Uterus (tissue), 4 donors: ENCODE measurements around the gene ACTR6. TPM values are rescaled to one million over a fixed set of nuclear protein-coding genes. Genes with fewer than 3 reads are reported as not detected.
A peak's percentile ranks its signal among the peaks of the same experiment; 100 is the strongest.

ENCODE experiments used
- DNase-seq, 2 donors: peaks; one replicate each; pipeline ENCODE4 v3.0.0-alpha.2; 2019 to 2020
- H3K27ac ChIP-seq, 2 donors: fragments of 200-600 bp; sonication (generic); 1 replicate in 1 of 2; 2 replicates in 1 of 2; pipeline ENCODE4 v1.5.1; 2016 to 2018
- H3K27me3 ChIP-seq, 2 donors: fragments of 200-600 bp; sonication (generic); one replicate each; pipeline ENCODE4 v1.5.1; 2018 to 2019; ENCODE audit warnings: control low read depth in 1 of 2
- H3K36me3 ChIP-seq, 2 donors: fragments of 200-600 bp; sonication (generic); one replicate each; pipeline ENCODE4 v1.5.1; 2019; ENCODE audit warnings: control low read depth in 1 of 2
- H3K4me1 ChIP-seq, 2 donors: fragments of 200-600 bp; sonication (generic); one replicate each; pipeline ENCODE4 v1.5.1; 2018 to 2019; ENCODE audit warnings: control low read depth in 1 of 2
- H3K4me3 ChIP-seq, 2 donors: fragments of 200-600 bp; sonication (generic); 1 replicate in 1 of 2; 2 replicates in 1 of 2; pipeline ENCODE4 v1.5.1; 2018 to 2019; ENCODE audit warnings: mild to moderate bottlenecking in 1 of 2
- H3K9me3 ChIP-seq, 2 donors: fragments of 200-600 bp; sonication (generic); one replicate each; pipeline ENCODE4 v1.5.1; 2019; ENCODE audit warnings: control low read depth in 1 of 2
- CTCF ChIP-seq, 4 experiments: fragments of 200-600 bp in 2 of 4; fragments of 450-650 bp in 2 of 4; sonication (generic) in 2 of 4; IDR thresholded peaks; one replicate each; pipeline ENCODE4 v1.5.1; 2016 to 2019; ENCODE audit warnings: antibody characterized with exemption in 4 of 4, mild to moderate bottlenecking in 2 of 4, moderate library complexity in 1 of 4
- POLR2A ChIP-seq, 2 donors: fragments of 450-650 bp; IDR thresholded peaks; one replicate each; pipeline ENCODE4 v1.6.1; 2016; ENCODE audit warnings: antibody characterized with exemption in 2 of 2, mild to moderate bottlenecking in 1 of 2, moderate library complexity in 1 of 2
- intact Hi-C: fragments of 100-400 bp; cut with DNase I; formaldehyde crosslinking; loops from one replicate; pipeline ENCODE4 v1.15.1; 2023; ENCODE audit warnings: low total_unique reads
- total RNA-seq, 4 donors: library from RNA; depleted of rRNA in 3 of 4; stranded (reverse); fragments of >200 nt in 3 of 4; gene quantifications; one replicate each; pipeline versions ENCODE4 v1.1.0 to v1.2.4, GENCODE V29; 2014 to 2023
- donor health status: DM: yes; HTN: yes; CAD: no.

ACTR6 gene
- total RNA-seq, 4 donors from 2014 or later, result 13.8 to 131 (median 34.8) TPM

GRCh38 chr12:100189636-100190394 is 10.8 kb upstream of the ACTR6 start:
- TF ChIP-seq CTCF (IDR thresholded peaks at IDR 0.05), result no peak
- no peak for TF ChIP-seq POLR2A (IDR thresholded peaks at IDR 0.05)
- DNase-seq, result no peak
- Histone ChIP-seq H3K27me3 (no peaks in the 10 kb centered on the region), H3K27ac (no peak overlapping the region), H3K4me3 (no peak overlapping the region), H3K9me3 (no peaks in the 10 kb centered on the region), H3K4me1 (no peaks in the 10 kb centered on the region), H3K36me3 (no peaks in the 10 kb centered on the region)
- intact Hi-C loops, result no loop called here

GRCh38 chr12:100193085-100193484 is 7.5 kb upstream of the ACTR6 start:
- Histone ChIP-seq H3K4me3 (no peak overlapping the region), H3K27me3 (no peaks in the 10 kb centered on the region), H3K4me1 (no peaks in the 10 kb centered on the region), H3K9me3 (no peaks in the 10 kb centered on the region), H3K27ac (no peak overlapping the region), H3K36me3 (no peaks in the 10 kb centered on the region)
- intact Hi-C loops, result no loop called here
- TF ChIP-seq POLR2A (IDR thresholded peaks at IDR 0.05) (no peak), CTCF (IDR thresholded peaks at IDR 0.05) (no peak)
- DNase-seq, result no peak

- intact Hi-C loops, result no loop called here
- DNase-seq, result no peak
- H3K4me3 ChIP-seq, result no peak overlapping the region
- H3K27ac ChIP-seq, result no peak overlapping the region
- H3K9me3 ChIP-seq, result no peaks in the 10 kb centered on the region
- H3K27me3 ChIP-seq, result no peaks in the 10 kb centered on the region
- no peaks in the 10 kb centered on the region for H3K4me1 ChIP-seq
- no peak for TF ChIP-seq CTCF (IDR thresholded peaks at IDR 0.05)
- TF ChIP-seq POLR2A (IDR thresholded peaks at IDR 0.05), result no peak
- no peaks in the 10 kb centered on the region for H3K36me3 ChIP-seq
Observed at GRCh38 chr12:100197486-100197885, 3.1 kb upstream of the ACTR6 start.

- no peaks in the 10 kb centered on the region for H3K4me1 ChIP-seq
- intact Hi-C loops, result no loop called here
- TF ChIP-seq POLR2A (IDR thresholded peaks at IDR 0.05), result no peak
- TF ChIP-seq CTCF (IDR thresholded peaks at IDR 0.05), result no peak
- no peak for DNase-seq
- H3K9me3 ChIP-seq, result no peaks in the 10 kb centered on the region
- H3K27me3 ChIP-seq, result no peaks in the 10 kb centered on the region
- H3K27ac ChIP-seq, result peak overlapping the region; percentile 68 to 83
- no peaks in the 10 kb centered on the region for H3K36me3 ChIP-seq
- peak overlapping the region; percentile 78 to 82 for H3K4me3 ChIP-seq
Observed at GRCh38 chr12:100199023-100199346, 1.6 kb upstream of the ACTR6 start.

- no peaks in the 10 kb centered on the region for H3K27me3 ChIP-seq
- DNase-seq, result peak; percentile 51 to 61
- H3K9me3 ChIP-seq, result no peaks in the 10 kb centered on the region
- no peaks in the 10 kb centered on the region for H3K36me3 ChIP-seq
- H3K4me3 ChIP-seq, result peak overlapping the region; percentile 78 to 82
- H3K4me1 ChIP-seq, result no peaks in the 10 kb centered on the region
- intact Hi-C loops, result no loop called here
- peak overlapping the region; percentile 68 to 83 for H3K27ac ChIP-seq
- TF ChIP-seq CTCF (IDR thresholded peaks at IDR 0.05), result no peak
- peak in 1 of 2 donors; percentile 10 for TF ChIP-seq POLR2A (IDR thresholded peaks at IDR 0.05)
Observed at GRCh38 chr12:100199347-100200149, 1.1 kb upstream of the ACTR6 start.
